HG02938 (cell line): Measurements from ENCODE around the gene NMUR2.

Source experiments
- ATAC-seq: cut with Tn5 transposase; IDR thresholded peaks from one replicate; pipeline ENCODE4 v1.9.1; 2021; ENCODE audit warnings: mild to moderate bottlenecking, moderate library complexity; ENCODE audit not compliant: unreplicated experiment

Gene NMUR2

DNA sequence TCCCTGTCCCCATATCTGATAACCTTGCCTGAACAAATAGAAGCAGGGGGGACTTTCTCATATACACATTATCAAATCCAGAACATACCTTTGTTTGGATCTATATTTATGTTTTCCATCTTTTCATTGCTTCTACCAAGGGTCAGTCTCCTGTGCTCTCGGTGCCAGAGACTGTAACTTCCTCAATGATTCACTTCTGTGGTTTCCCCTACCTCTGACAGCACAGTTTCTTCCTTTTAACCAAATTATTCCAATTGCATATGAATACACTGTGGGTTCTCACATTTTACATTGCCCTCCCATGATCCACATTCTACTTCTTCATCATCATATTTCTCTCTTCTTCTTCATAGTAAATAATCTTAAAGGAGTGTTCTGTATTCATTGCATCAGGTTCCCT, 32.2 kb downstream of the NMUR2 start:
- no peak for ATAC-seq

DNA sequence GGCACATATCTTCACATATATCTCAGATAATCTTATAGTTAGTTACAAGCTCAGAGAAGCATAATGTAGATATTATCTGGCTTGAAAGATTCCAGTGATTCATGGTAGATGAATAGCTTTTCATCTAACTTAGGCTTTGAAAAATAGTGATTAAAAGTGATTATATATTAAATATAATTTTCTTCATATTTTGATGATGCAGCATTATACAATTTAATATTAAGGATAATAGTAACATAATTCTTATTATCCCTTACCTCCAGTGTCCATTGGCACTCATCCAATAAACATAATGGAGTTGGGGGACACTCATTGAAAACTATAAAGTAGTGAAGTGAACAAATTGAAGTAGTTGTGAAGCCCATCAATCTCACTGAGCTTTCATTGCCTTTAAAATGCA, 35.8 kb downstream of the NMUR2 start:
- ATAC-seq: no peak

DNA sequence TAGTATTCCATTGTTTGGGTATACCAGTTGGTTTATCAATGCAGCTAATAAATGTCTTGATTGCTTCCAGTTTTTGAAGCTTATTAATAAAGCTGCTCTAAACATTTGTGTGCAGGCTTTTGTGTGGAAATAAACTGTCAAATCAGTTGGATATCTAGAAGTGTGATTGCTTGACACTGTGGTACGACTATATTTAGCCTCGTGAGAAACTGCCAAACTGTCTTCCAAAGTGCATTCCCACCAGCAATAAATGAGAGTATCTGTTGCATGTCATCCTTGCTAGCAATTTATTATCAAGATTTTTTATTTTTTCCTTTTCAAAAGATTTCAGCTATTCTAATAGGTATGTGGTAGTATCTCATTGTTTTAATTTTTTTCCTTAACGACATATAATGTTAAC, 37.5 kb downstream of the NMUR2 start:
- ATAC-seq: no peak

DNA sequence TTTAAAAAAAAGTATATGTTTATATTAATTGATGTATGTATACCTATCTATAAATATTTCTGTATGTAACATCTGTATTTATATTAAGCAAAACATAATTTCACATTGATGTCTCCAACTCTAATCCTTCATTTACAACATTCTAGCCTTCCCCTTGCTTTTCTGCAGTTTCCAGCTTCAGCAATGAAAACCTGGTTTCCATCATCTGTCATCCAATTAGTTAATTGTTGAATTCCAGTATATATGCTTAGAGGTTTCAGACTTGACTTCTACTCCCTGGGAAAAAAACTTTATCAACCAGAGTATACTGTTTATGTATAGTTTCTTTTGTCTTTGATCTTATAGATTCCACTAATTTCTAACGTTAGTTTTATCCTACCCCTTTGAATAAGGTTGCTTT, 38.4 kb downstream of the NMUR2 start:
- ATAC-seq: no peak

DNA sequence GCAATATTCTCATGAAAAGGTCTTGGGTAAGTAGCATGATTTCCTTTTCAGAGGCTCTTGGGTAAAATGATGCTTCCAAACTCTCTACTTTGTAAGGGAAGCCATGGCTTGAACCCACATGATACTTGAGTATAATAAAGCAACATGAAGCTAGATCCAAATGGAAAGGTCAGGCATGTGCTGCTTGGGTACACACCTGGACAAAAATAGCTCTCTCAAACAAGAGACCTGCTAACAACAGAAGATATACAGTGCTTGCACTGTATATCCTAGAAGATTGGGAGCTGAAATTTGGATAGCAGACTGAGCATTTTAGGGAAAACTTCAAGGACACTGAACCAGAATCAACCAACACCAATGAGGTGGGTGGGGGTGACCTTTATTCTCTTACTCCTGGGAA, 40.2 kb downstream of the NMUR2 start:
- ATAC-seq: no peak

DNA sequence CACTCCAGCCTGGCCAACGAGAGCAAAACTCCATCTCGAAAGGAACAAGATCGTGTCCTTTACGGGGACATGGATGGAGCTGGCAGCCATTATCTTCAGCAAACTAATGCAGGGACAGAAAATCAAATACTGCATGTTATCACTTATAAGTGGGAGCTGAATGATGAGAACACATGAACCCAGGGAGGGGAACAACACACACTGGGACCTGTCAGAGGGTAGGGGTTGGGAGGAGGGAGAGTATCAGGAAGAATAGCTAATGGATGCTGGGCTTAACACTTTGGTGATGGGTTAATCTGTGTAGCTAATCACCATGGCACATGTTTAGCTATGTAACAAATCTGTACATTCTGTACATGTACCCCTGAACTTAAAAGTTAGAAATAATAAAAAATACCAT, 40.9 kb downstream of the NMUR2 start:
- ATAC-seq: no peak

DNA sequence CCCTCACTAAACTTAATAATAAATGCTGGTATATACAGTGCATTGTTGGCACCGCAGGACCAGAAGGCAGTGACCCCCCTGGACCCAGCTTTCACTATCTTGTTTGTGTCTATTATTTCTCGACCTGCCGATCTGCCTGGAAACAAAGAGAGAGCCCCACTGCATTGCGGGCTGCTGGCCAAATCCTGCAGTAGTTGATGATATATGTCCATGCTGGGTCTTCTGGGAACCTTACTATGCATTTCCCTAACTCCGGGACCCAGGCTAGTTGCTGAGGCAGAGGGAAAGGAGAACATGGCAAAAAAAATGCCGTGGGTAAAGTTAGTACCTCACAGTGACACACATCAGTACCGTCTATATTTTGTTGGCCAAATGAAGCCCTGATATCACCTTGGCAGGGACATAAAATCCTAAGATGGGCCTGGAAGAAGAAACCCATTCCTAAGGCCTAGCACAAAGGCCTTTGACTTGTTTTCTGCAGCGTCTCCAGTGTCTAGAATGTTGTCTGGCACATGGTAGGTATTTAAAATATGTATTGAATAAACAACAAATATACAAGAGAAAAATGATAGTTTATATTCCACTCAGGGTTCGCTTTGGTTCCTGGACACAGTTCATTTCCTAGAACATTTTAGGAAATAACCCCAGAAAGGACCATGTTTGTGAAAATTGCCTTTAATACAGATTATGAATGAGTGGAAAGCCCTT, 46.1 kb downstream of the NMUR2 start:
- no peak for ATAC-seq

DNA sequence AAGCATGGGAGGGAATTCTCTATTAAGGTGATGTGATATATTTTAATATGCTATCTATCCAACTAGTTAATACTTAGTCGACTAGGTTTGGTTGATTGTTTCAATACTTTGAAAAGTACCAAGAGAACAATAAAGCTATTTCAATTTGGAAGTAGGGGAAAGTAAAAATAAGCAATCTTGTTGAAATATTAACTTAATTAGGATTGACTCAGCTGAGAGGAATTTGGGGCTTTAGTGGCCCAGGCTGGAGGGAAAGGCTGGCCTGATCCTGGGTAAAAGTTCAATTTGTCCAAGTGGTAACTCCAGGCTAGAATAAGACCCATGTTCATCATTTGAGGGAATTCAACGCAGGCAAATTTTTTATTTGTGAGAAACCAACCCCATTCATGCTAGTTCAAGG, 48.6 kb downstream of the NMUR2 start:
- ATAC-seq: no peak

DNA sequence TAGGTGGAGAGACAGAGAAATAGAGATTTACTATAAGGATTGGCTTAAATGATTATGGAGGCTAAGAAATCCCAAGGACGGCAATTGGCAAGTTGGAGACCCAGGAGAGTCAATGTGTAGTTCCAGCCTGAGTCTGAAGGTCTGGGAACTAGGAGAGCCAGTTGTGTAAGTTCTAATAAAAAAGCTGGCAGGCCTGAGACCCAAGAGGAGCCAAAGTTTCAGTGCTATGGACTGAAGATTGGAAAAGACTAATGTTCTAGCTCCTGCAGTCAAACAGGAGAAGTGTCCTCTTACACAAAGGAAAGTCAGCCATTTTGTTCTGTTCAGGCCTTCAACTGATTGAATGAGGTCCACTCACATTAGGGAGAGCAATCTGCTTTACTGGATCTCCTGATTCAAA, 50.0 kb downstream of the NMUR2 start:
- no peak for ATAC-seq

DNA sequence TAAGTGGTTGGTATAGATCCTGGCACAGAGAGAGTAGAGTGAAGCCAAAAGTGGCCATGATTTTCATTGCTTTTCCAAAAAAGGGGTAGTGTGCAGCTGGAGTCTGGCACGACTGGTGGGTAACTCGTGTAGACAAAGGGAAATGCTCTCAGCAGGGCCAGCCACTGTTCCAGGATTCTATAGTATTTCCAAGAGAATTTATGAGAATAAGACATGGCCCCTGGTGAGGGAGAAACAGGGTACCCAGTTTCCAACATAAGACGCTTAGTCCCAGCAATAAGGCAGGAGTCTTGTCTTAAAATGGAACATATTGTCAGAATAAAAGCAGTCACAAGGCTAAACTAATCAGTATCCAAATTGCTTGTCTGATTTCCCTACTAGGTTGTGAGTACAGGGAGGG, 52.1 kb downstream of the NMUR2 start:
- no peak for ATAC-seq

DNA sequence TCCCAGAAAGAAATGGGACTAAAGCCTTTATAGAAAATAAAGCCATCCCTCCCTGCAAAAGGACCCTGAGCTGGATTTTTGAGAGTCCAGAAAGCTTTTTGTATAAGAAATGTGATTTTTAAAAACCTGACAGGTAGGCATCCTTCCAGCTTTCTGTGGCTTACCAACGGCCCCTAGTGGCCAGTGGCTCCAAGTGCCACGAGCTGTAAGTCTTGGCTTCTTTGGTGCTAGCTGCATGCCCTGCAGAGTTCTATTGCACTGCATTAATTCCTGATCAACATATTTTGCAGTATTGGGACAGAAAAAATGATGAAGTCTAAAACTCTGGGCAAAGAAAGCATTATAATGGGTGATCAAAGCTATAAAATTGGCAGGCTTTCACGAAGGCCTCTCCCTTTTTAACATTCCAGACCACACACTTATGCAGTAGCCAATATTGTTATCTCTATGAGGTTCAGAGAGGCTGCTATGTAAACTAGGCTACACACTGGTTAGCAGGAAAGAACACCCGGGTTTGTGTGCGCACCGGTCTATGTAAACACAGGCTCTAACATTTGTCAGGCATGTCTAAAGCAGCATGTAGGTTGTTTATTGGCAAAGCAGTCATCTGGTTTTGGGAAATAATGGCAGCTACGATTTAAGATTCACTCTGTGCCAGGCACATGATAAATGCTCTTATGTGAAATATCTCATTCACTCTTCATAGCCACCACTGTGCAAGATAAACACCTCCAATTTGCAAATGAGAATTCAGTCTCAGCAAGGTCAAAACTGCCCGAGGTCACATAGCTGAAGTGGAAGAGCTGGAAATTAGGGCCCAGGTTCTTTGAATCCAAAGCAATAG, 55.2 kb downstream of the NMUR2 start:
- peak; percentile 83 for ATAC-seq
